Measurements from ENCODE around the gene BRD7.

Gene BRD7

DNA sequence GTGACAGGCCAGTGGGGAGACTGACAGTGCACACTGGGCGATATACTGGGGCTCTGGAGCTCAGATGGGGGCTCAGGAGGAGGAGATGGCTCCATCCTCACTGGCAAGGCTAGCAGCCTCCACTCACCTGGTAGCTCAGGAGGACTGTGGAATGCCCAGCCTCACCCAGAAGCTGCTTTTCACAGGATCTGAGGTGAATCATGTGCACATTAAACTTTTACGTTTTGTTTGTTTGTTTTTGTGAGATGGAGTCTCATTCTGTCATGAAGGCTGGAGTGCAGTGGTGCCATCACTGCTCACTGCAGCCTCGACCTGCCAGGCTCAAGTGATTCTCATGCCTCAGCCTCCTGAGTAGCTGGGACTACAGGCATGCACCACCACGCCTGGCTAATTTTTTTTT, 73.8 kb downstream of the BRD7 start:
- Histone ChIP-seq H3K27ac (ENCODE audit: low read length) (no peak overlapping the region), H2AFZ (ENCODE audit: low read length) (no peak overlapping the region), H3K9me2 (replicated peaks; ENCODE audit: insufficient read depth, low read length) (no peaks in the 10 kb centered on the region), H3K4me3 (ENCODE audit: low read length) (no peak overlapping the region), H3K27me3 (replicated peaks; ENCODE audit: insufficient read depth, low read length) (no peaks in the 10 kb centered on the region), H3K4me2 (ENCODE audit: low read depth, low read length) (no peak overlapping the region), H3K79me2 (ENCODE audit: low read length) (peaks cover 9% of the 10 kb centered on the region), H4K20me1 (ENCODE audit: insufficient read depth, low read length) (no peaks in the 10 kb centered on the region), H3F3A (ENCODE audit: insufficient read depth, low read length) (no peaks in the 10 kb centered on the region), H3K9me3 (replicated peaks; ENCODE audit: insufficient read depth, low read length) (no peaks in the 10 kb centered on the region), H3K36me3 (replicated peaks; ENCODE audit: insufficient read depth, low read length) (no peaks in the 10 kb centered on the region), H3K9ac (ENCODE audit: low read length) (no peak overlapping the region), H3K4me1 (ENCODE audit: low read length) (no peaks in the 10 kb centered on the region)
- TF ChIP-seq EZH2phosphoT487 (IDR thresholded peaks at IDR 0.05; ENCODE audit: low read length) (no peak), EZH2 (optimal IDR thresholded peaks at IDR 0.05; ENCODE audit: low read depth, low read length) (no peak), CTCF (IDR thresholded peaks at IDR 0.05; ENCODE audit: low read length) (no peak)
- no peak for DNase-seq

DNA sequence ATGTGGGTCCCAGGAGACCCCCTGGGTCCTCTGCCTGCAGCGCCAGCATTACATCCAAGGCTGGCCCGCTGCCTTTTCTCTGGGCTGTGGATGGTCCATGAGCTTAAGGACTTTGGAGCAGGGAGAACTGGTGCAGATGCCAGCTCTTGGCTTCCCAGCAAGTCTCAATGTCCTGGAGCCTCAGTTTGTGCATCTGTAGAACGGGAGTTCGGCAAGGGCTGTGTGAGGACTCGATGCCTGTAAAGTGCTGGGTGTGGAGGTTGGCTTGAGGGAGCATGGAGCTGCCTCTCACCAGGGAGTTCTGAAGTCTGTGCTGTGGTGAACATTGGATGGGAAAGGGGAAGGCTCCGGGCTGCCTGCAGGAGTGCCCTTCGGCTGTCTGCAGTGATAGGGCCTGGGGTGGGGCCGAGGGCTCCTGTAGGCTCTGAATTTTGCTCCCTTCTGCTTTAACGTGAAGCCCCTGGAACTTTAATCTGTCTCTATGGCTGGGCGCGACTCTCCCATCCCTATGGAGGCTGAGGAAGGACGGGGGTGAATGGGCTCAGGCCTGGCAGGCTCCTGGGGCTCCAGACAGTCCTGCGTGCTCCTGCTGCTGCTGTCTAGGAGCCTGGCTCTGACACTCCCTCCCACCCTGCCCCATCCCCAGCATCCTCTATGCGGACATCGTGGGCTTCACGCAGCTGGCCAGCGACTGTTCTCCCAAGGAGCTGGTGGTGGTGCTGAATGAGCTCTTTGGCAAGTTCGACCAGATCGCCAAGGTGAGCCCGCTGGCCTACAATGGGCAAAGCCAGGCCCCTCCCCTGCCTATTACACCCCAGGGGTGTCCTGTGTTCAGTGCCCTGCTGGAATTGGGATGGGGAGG, 74.6 kb downstream of the BRD7 start:
- Histone ChIP-seq H3K4me1 (ENCODE audit: low read length) (no peaks in the 10 kb centered on the region), H3K27me3 (replicated peaks; ENCODE audit: insufficient read depth, low read length) (no peaks in the 10 kb centered on the region), H2AFZ (ENCODE audit: low read length) (no peak overlapping the region), H3F3A (ENCODE audit: insufficient read depth, low read length) (no peaks in the 10 kb centered on the region), H3K9ac (ENCODE audit: low read length) (no peak overlapping the region), H3K27ac (ENCODE audit: low read length) (no peak overlapping the region), H3K9me3 (replicated peaks; ENCODE audit: insufficient read depth, low read length) (no peaks in the 10 kb centered on the region), H3K9me2 (replicated peaks; ENCODE audit: insufficient read depth, low read length) (no peaks in the 10 kb centered on the region), H4K20me1 (ENCODE audit: insufficient read depth, low read length) (no peaks in the 10 kb centered on the region), H3K36me3 (replicated peaks; ENCODE audit: insufficient read depth, low read length) (no peaks in the 10 kb centered on the region), H3K4me2 (ENCODE audit: low read depth, low read length) (no peak overlapping the region), H3K4me3 (ENCODE audit: low read length) (no peak overlapping the region), H3K79me2 (ENCODE audit: low read length) (peaks cover 13% of the 10 kb centered on the region)
- TF ChIP-seq EZH2phosphoT487 (IDR thresholded peaks at IDR 0.05; ENCODE audit: low read length) (no peak), CTCF (IDR thresholded peaks at IDR 0.05; ENCODE audit: low read length) (no peak), EZH2 (optimal IDR thresholded peaks at IDR 0.05; ENCODE audit: low read depth, low read length) (no peak)
- DNase-seq: no peak

DNA sequence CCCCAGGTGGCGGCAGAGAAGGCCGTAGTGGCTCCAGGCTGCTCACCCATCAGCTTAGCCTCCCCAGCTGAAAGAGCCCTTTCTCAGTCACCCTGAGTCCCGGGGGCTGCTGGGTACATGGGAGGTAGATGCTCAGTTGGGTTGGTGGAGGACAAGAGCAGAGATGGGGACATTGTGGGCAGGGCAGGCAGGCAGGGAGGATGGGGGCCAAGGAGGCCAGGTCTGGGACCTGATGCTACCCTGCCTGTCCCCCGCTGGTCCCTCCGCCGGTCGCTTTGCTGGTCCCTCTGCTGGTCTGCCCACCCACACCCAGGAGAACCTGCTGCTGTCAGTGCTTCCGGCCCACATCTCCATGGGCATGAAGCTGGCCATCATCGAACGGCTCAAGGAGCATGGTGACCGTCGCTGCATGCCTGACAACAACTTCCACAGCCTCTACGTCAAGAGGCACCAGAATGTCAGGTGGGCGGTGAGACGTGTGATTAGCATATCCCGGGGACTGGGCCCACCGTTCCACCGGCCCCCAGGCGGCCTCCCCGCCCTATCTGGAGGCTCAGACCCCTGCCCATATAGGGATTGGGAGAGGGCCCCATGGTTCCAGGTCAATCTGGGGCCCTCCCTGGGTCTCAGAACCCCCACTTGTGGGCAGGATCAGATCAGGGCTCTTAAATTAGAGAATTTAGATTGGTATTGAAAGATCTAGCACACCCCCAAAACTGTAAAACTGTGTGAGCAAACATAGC, 75.6 kb downstream of the BRD7 start:
- Histone ChIP-seq H3K36me3 (replicated peaks; ENCODE audit: insufficient read depth, low read length) (no peaks in the 10 kb centered on the region), H3K27me3 (replicated peaks; ENCODE audit: insufficient read depth, low read length) (no peaks in the 10 kb centered on the region), H4K20me1 (ENCODE audit: insufficient read depth, low read length) (no peaks in the 10 kb centered on the region), H3K79me2 (ENCODE audit: low read length) (peaks cover 18% of the 10 kb centered on the region), H3K4me1 (ENCODE audit: low read length) (no peaks in the 10 kb centered on the region), H2AFZ (ENCODE audit: low read length) (no peak overlapping the region), H3K4me3 (ENCODE audit: low read length) (no peak overlapping the region), H3K9me2 (replicated peaks; ENCODE audit: insufficient read depth, low read length) (no peaks in the 10 kb centered on the region), H3K4me2 (ENCODE audit: low read depth, low read length) (no peak overlapping the region), H3K27ac (ENCODE audit: low read length) (no peak overlapping the region), H3K9me3 (replicated peaks; ENCODE audit: insufficient read depth, low read length) (no peaks in the 10 kb centered on the region), H3F3A (ENCODE audit: insufficient read depth, low read length) (no peaks in the 10 kb centered on the region), H3K9ac (ENCODE audit: low read length) (no peak overlapping the region)
- no peak for DNase-seq
- TF ChIP-seq CTCF (IDR thresholded peaks at IDR 0.05; ENCODE audit: low read length) (no peak), EZH2 (optimal IDR thresholded peaks at IDR 0.05; ENCODE audit: low read depth, low read length) (no peak), EZH2phosphoT487 (IDR thresholded peaks at IDR 0.05; ENCODE audit: low read length) (no peak)

Measured in MM.1S (cell line).